ENCODE data around the gene DMXL1.

The DMXL1 gene

GRCh38 chr5:119036101-119036762 lies 34.7 kb upstream of the DMXL1 start:
- no peak for DNase-seq
- H3K79me1 ChIP-seq (ENCODE audit: low read length), result no peaks in the 10 kb centered on the region
- H4K5ac ChIP-seq (ENCODE audit: low read length), result no peak overlapping the region
- WGBS (ENCODE audit: extremely low coverage, insufficient coverage, low lambda C conversion rate), result no CpG with 5 or more reads among the region's 8 CpGs
- no peak overlapping the region for H2AK5ac ChIP-seq (ENCODE audit: low read length)
- no peaks in the 10 kb centered on the region for H3K36me3 ChIP-seq (ENCODE audit: control insufficient read depth, insufficient read depth, low read length)
- no peaks in the 10 kb centered on the region for H3K4me1 ChIP-seq (ENCODE audit: control insufficient read depth, low read depth, low read length)
- H3K4me2 ChIP-seq (ENCODE audit: low read length), result no peak overlapping the region
- no peak overlapping the region for H2BK15ac ChIP-seq (replicated peaks; ENCODE audit: low read depth)
- H3K18ac ChIP-seq (ENCODE audit: low read length), result no peak overlapping the region
- no peak overlapping the region for H2BK120ac ChIP-seq (ENCODE audit: low read depth, low read length)
- no peaks in the 10 kb centered on the region for H3K79me2 ChIP-seq (ENCODE audit: control insufficient read depth, insufficient read depth, low read length)
- no peak overlapping the region for H3K9ac ChIP-seq (ENCODE audit: low read length)
- no peak overlapping the region for H2BK5ac ChIP-seq (ENCODE audit: low read length)
- H3K56ac ChIP-seq (ENCODE audit: low read length), result no peak overlapping the region
- H4K8ac ChIP-seq (ENCODE audit: low read depth, low read length), result no peak overlapping the region
- H3K4me3 ChIP-seq (ENCODE audit: low read length), result no peak overlapping the region
- no peak overlapping the region for H3K27ac ChIP-seq (ENCODE audit: low read depth, low read length)
- no peak overlapping the region for H3K4ac ChIP-seq (ENCODE audit: low read depth, low read length)
- H3K23ac ChIP-seq (ENCODE audit: low read length), result no peak overlapping the region
- no peaks in the 10 kb centered on the region for H3K27me3 ChIP-seq (ENCODE audit: insufficient read depth, low read length, poor library complexity)

GRCh38 chr5:119037496-119038215 lies 33.2 kb upstream of the DMXL1 start:
- H3K36me3 ChIP-seq (ENCODE audit: control insufficient read depth, insufficient read depth, low read length), result no peaks in the 10 kb centered on the region
- no peak overlapping the region for H3K18ac ChIP-seq (ENCODE audit: low read length)
- no peak overlapping the region for H3K4ac ChIP-seq (ENCODE audit: low read depth, low read length)
- no peak overlapping the region for H3K27ac ChIP-seq (ENCODE audit: low read depth, low read length)
- H3K79me1 ChIP-seq (ENCODE audit: low read length), result no peaks in the 10 kb centered on the region
- WGBS (ENCODE audit: extremely low coverage, insufficient coverage, low lambda C conversion rate), result no CpG with 5 or more reads among the region's 16 CpGs
- H2BK120ac ChIP-seq (ENCODE audit: low read depth, low read length), result no peak overlapping the region
- H2BK15ac ChIP-seq (replicated peaks; ENCODE audit: low read depth), result no peak overlapping the region
- no peak overlapping the region for H3K56ac ChIP-seq (ENCODE audit: low read length)
- H3K27me3 ChIP-seq (ENCODE audit: insufficient read depth, low read length, poor library complexity), result no peaks in the 10 kb centered on the region
- H2BK5ac ChIP-seq (ENCODE audit: low read length), result no peak overlapping the region
- no peak overlapping the region for H4K8ac ChIP-seq (ENCODE audit: low read depth, low read length)
- no peak overlapping the region for H3K9ac ChIP-seq (ENCODE audit: low read length)
- no peak overlapping the region for H4K5ac ChIP-seq (ENCODE audit: low read length)
- H3K4me1 ChIP-seq (ENCODE audit: control insufficient read depth, low read depth, low read length), result no peaks in the 10 kb centered on the region
- H3K23ac ChIP-seq (ENCODE audit: low read length), result no peak overlapping the region
- H3K4me2 ChIP-seq (ENCODE audit: low read length), result no peak overlapping the region
- no peak overlapping the region for H3K4me3 ChIP-seq (ENCODE audit: low read length)
- no peaks in the 10 kb centered on the region for H3K79me2 ChIP-seq (ENCODE audit: control insufficient read depth, insufficient read depth, low read length)
- no peak overlapping the region for H2AK5ac ChIP-seq (ENCODE audit: low read length)
- no peak for DNase-seq

- H3K18ac ChIP-seq (ENCODE audit: low read length), result no peak overlapping the region
- no peak overlapping the region for H3K23ac ChIP-seq (ENCODE audit: low read length)
- no peak overlapping the region for H4K8ac ChIP-seq (ENCODE audit: low read depth, low read length)
- no peaks in the 10 kb centered on the region for H3K79me2 ChIP-seq (ENCODE audit: control insufficient read depth, insufficient read depth, low read length)
- H3K27me3 ChIP-seq (ENCODE audit: insufficient read depth, low read length, poor library complexity), result no peaks in the 10 kb centered on the region
- H3K27ac ChIP-seq (ENCODE audit: low read depth, low read length), result no peak overlapping the region
- no peak overlapping the region for H2AK5ac ChIP-seq (ENCODE audit: low read length)
- no peak for DNase-seq
- no peak overlapping the region for H3K56ac ChIP-seq (ENCODE audit: low read length)
- H3K4me1 ChIP-seq (ENCODE audit: control insufficient read depth, low read depth, low read length), result no peaks in the 10 kb centered on the region
- H2BK120ac ChIP-seq (ENCODE audit: low read depth, low read length), result no peak overlapping the region
- no peaks in the 10 kb centered on the region for H3K79me1 ChIP-seq (ENCODE audit: low read length)
- no peaks in the 10 kb centered on the region for H3K36me3 ChIP-seq (ENCODE audit: control insufficient read depth, insufficient read depth, low read length)
- H3K4me3 ChIP-seq (ENCODE audit: low read length), result no peak overlapping the region
- no peak overlapping the region for H2BK15ac ChIP-seq (replicated peaks; ENCODE audit: low read depth)
- no peak overlapping the region for H3K9ac ChIP-seq (ENCODE audit: low read length)
- no peak overlapping the region for H3K4me2 ChIP-seq (ENCODE audit: low read length)
- H3K4ac ChIP-seq (ENCODE audit: low read depth, low read length), result no peak overlapping the region
- WGBS (ENCODE audit: extremely low coverage, insufficient coverage, low lambda C conversion rate), result no CpG with 5 or more reads among the region's 2 CpGs
- H4K5ac ChIP-seq (ENCODE audit: low read length), result no peak overlapping the region
- no peak overlapping the region for H2BK5ac ChIP-seq (ENCODE audit: low read length)
These were observed 22.6 kb upstream of the DMXL1 start for GRCh38 chr5:119048246-119048645.

GRCh38 chr5:119049824-119050449 lies 20.9 kb upstream of the DMXL1 start:
- Histone ChIP-seq H3K9ac (ENCODE audit: low read length) (no peak overlapping the region), H2BK5ac (ENCODE audit: low read length) (no peak overlapping the region), H4K5ac (ENCODE audit: low read length) (no peak overlapping the region), H3K56ac (ENCODE audit: low read length) (peak overlapping the region; percentile 7), H3K4ac (ENCODE audit: low read depth, low read length) (no peak overlapping the region), H3K4me1 (ENCODE audit: control insufficient read depth, low read depth, low read length) (no peaks in the 10 kb centered on the region), H2AK5ac (ENCODE audit: low read length) (no peak overlapping the region), H2BK120ac (ENCODE audit: low read depth, low read length) (no peak overlapping the region), H3K27ac (ENCODE audit: low read depth, low read length) (no peak overlapping the region), H3K18ac (ENCODE audit: low read length) (no peak overlapping the region), H3K4me3 (ENCODE audit: low read length) (no peak overlapping the region), H3K36me3 (ENCODE audit: control insufficient read depth, insufficient read depth, low read length) (no peaks in the 10 kb centered on the region), H3K23ac (ENCODE audit: low read length) (no peak overlapping the region), H3K4me2 (ENCODE audit: low read length) (no peak overlapping the region), H3K79me2 (ENCODE audit: control insufficient read depth, insufficient read depth, low read length) (no peaks in the 10 kb centered on the region), H2BK15ac (replicated peaks; ENCODE audit: low read depth) (no peak overlapping the region), H4K8ac (ENCODE audit: low read depth, low read length) (no peak overlapping the region), H3K79me1 (ENCODE audit: low read length) (no peaks in the 10 kb centered on the region), H3K27me3 (ENCODE audit: insufficient read depth, low read length, poor library complexity) (no peaks in the 10 kb centered on the region)
- WGBS (ENCODE audit: extremely low coverage, insufficient coverage, low lambda C conversion rate), result no CpG with 5 or more reads among the region's 7 CpGs
- DNase-seq, result peak; percentile 42

GRCh38 chr5:119054101-119054500 lies 16.8 kb upstream of the DMXL1 start:
- no peaks in the 10 kb centered on the region for H3K36me3 ChIP-seq (ENCODE audit: control insufficient read depth, insufficient read depth, low read length)
- H2BK5ac ChIP-seq (ENCODE audit: low read length), result no peak overlapping the region
- H2BK120ac ChIP-seq (ENCODE audit: low read depth, low read length), result no peak overlapping the region
- no peaks in the 10 kb centered on the region for H3K4me1 ChIP-seq (ENCODE audit: control insufficient read depth, low read depth, low read length)
- WGBS (ENCODE audit: extremely low coverage, insufficient coverage, low lambda C conversion rate), result no CpG with 5 or more reads among the region's 2 CpGs
- no peak overlapping the region for H3K56ac ChIP-seq (ENCODE audit: low read length)
- H3K4me3 ChIP-seq (ENCODE audit: low read length), result no peak overlapping the region
- H3K27me3 ChIP-seq (ENCODE audit: insufficient read depth, low read length, poor library complexity), result no peaks in the 10 kb centered on the region
- no peak overlapping the region for H4K8ac ChIP-seq (ENCODE audit: low read depth, low read length)
- no peaks in the 10 kb centered on the region for H3K79me2 ChIP-seq (ENCODE audit: control insufficient read depth, insufficient read depth, low read length)
- H3K23ac ChIP-seq (ENCODE audit: low read length), result no peak overlapping the region
- no peak for DNase-seq
- H3K27ac ChIP-seq (ENCODE audit: low read depth, low read length), result no peak overlapping the region
- no peak overlapping the region for H4K5ac ChIP-seq (ENCODE audit: low read length)
- H2BK15ac ChIP-seq (replicated peaks; ENCODE audit: low read depth), result no peak overlapping the region
- H3K9ac ChIP-seq (ENCODE audit: low read length), result no peak overlapping the region
- no peak overlapping the region for H3K4ac ChIP-seq (ENCODE audit: low read depth, low read length)
- H3K4me2 ChIP-seq (ENCODE audit: low read length), result no peak overlapping the region
- no peaks in the 10 kb centered on the region for H3K79me1 ChIP-seq (ENCODE audit: low read length)
- H2AK5ac ChIP-seq (ENCODE audit: low read length), result no peak overlapping the region
- no peak overlapping the region for H3K18ac ChIP-seq (ENCODE audit: low read length)

All from mesendoderm (in vitro differentiated cells).